GM18511 (cell line): ENCODE measurements around the gene PLEK.
A peak's percentile ranks its signal among the peaks of the same experiment; 100 is the strongest.
"Not testable (repeated sequence)": the region's sequence is repeated elsewhere in the genome, so short reads cannot be mapped to it uniquely, and the experiment has no call there.

Source experiments
- ATAC-seq: cut with Tn5 transposase; IDR thresholded peaks from one replicate; pipeline ENCODE4 v1.9.1; 2021; ENCODE audit warnings: mild to moderate bottlenecking, moderate library complexity; ENCODE audit not compliant: unreplicated experiment

The PLEK gene

GRCh38 chr2:68352651-68353391 is 12.3 kb upstream of the PLEK start:
- no peak for ATAC-seq

- ATAC-seq, result no peak
Measured at GRCh38 chr2:68356599-68357239, 8.4 kb upstream of the PLEK start.

GRCh38 chr2:68357605-68358337 is 7.3 kb upstream of the PLEK start:
- ATAC-seq, result peak; percentile 67

- ATAC-seq, result no peak
Measured at GRCh38 chr2:68359889-68360288, 5.2 kb upstream of the PLEK start.

- peak; percentile 39 for ATAC-seq
Measured at GRCh38 chr2:68362069-68362468, 3.0 kb upstream of the PLEK start.

- no peak for ATAC-seq
Measured at GRCh38 chr2:68362749-68363148, 2.3 kb upstream of the PLEK start.

GRCh38 chr2:68363721-68364120 is 1.4 kb upstream of the PLEK start:
- no peak for ATAC-seq

- ATAC-seq, result peak; percentile 49
Measured at GRCh38 chr2:68366083-68366560, 1.0 kb downstream of the PLEK start.

GRCh38 chr2:68367953-68368653 is 3.0 kb downstream of the PLEK start:
- no peak for ATAC-seq

- ATAC-seq, result no peak
Measured at GRCh38 chr2:68368654-68369336, 3.7 kb downstream of the PLEK start.

- no peak for ATAC-seq
Measured at GRCh38 chr2:68369337-68369734, 4.3 kb downstream of the PLEK start.

- ATAC-seq, result no peak
Measured at GRCh38 chr2:68371138-68371537, 6.1 kb downstream of the PLEK start.

- ATAC-seq, result peak; percentile 46
Measured at GRCh38 chr2:68371581-68371980, 6.5 kb downstream of the PLEK start.

- ATAC-seq, result no peak
Measured at GRCh38 chr2:68372485-68372884, 7.4 kb downstream of the PLEK start.

GRCh38 chr2:68374184-68374583 is 9.1 kb downstream of the PLEK start:
- ATAC-seq, result no peak

- no peak for ATAC-seq
Measured at GRCh38 chr2:68375582-68375981, 10.5 kb downstream of the PLEK start.

- ATAC-seq, result peak; percentile 35
Measured at GRCh38 chr2:68377137-68377780, 12.2 kb downstream of the PLEK start.

- not testable (repeated sequence) for ATAC-seq
Measured at GRCh38 chr2:68378779-68379178, 13.7 kb downstream of the PLEK start.

GRCh38 chr2:68379184-68379708 is 14.2 kb downstream of the PLEK start:
- ATAC-seq, result peak; percentile 67

GRCh38 chr2:68383778-68384177 is 18.7 kb downstream of the PLEK start:
- ATAC-seq, result no peak
